T-helper 1 cell treated with Interleukin-12 subunit alpha and Interleukin-12 subunit beta and Interleukin-4 antibody, amounts not matched to agents 30 ng/mL and 1 ng/mL, for 36 hours (primary cell): ENCODE results near the gene IL12RB1. TPM values are rescaled to one million over a fixed set of nuclear protein-coding genes. Genes with fewer than 3 reads are reported as not detected.

Experiments
- intact Hi-C: fragments of 100-400 bp; cut with micrococcal nuclease; formaldehyde crosslinking; loops from one replicate; pipeline ENCODE4 v1.15.1; 2024
- total RNA-seq: library from RNA; stranded (reverse); gene quantifications from 2 replicates; pipeline ENCODE4 v1.2.3, GENCODE V29; 2022

The IL12RB1 gene
- 128 and 131 TPM in 2 replicates for total RNA-seq

DNA sequence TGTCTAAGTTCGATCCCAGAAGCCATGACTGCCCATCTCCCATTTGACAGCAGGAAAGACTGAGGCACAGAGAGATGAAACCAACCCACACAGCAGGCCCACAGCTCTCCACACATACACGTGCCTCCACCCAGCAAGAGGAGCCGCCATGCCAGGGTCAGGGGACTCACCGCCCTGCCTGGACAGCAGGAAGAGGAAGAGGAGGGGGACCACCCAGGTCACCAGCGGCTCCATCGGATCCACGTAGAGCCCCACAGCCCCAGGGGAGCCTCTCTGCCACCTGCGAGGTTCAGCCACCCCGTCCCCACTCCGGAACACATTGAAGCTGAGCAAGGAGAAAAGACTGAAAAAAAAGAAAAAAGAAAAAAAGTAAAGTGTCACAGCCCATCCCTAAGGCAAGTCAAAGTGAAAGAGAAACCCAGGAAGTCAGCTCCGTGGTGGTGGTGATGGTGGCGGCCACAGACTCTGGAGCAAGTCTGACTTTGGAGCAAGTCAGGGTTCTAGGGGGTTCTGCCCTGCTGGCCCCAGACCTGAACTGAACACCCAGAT, at the start of gene IL12RB1:
TSS of gene IL12RB1 (minus strand) at position 345 of the 549 bp plus-strand sequence. CDS start at position 234, 111 bp downstream.
- intact Hi-C loops, result loop anchor here (1.0 to 2.0 kb wide), 3 partner anchors 11 to 66 kb away; partner anchors contain the start of genes MAST3 and PIK3R2

DNA sequence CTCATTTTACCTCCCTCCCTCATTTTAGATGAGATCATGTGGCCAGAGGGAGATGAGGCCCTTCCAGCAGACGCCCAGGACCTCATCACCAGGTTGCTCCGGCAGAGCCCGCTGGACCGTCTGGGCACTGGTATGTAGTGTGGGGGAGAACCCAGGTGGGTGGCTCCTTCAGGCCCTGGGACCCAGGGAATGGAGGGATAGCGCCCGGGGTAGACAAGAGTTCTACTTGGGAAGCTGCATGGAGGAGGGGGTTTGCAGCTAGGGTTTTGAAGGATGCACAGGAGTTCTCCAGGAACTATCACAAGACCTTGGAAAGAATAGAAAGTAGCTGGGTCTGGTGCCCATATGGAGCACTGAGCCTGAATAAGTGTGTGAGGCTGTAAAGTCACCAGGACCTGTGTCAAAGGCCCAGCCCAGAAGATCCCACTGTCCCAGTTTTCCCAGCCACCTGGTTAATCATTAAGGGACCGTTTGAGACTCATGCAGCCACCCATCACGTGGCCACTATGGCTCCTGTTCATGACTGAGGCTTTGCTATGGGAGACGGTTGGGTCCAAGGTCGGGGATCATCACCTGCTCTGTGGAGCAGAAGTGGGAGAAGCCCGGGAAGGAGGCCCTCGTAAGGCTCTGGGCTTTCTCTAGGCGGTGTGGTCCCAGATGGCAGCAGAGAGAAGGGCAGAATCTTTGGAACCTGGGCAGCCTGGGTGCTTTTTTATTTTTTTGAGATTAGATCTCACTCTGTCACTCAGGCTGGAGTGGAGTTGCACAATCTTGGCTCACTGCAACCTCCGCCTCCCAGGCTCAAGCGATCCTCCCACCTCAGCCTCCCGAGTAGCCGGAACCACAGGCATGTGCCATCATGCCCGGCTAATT, 49.2 kb upstream of the IL12RB1 start:
- intact Hi-C loops, result no loop called here

DNA sequence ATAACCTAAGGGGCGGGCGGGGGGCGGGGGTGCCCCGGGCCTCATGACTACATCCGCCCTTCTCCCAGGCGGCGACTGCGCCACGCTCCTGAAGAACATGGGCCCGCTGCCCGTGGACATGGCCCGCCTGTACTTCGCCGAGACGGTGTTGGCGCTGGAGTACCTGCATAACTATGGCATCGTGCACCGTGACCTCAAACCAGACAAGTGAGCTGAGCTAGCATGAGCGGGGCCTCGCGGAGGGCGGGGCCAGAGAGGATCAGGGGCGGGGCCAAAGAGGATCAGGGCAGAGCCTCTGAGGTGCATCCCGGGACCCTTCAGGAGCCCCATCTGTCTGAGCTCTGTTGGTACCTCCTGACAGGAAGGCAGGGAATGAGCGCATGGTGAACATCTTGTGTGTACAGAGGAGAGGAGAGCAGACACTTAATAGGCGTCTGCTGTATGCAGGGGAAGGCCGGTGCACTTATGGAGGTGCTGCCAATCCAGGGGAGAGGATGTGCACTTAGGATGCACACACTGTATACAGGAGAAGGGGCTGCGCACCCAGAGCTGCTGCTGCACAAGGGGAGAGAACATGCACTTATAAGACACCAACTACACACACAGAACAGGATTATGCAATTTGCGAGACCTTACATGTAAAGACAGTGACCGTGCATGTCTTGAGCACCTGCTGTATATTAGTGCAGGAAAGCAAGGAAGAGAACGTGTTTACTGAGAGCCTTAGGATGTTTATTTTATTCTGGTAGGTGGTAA, 45.3 kb upstream of the IL12RB1 start:
- intact Hi-C loops, result no loop called here

DNA sequence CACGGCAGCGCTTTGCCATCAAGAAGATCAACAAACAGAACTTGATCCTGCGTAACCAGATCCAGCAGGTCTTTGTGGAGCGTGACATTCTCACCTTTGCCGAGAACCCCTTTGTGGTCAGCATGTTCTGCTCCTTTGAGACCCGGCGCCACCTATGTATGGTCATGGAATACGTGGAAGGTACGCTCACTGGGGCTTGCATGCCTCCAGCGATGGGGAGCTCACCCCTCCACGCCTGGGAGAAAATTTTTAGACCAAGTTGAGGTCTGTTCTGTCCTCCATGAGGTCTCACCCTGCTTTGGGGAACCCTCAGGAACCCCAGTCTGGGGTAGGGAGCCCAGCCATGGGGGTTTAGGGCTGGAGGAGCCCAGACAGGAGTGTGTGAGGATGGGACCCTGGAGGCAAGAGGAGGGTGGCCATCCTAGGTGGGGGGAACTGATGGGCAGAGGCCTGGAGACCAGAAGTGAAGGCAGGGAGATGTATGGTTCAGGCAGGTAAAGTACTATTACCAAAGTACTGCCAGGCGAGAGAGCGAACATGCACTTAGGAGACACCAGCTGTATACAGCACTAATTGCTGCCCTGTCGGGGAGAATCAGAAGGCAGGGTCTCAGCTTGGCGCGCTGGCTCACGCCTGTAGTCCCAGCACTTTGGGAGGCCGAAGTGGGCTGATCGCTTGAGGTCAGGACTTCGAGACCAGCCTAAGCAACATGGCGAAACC, 43.9 kb upstream of the IL12RB1 start:
- intact Hi-C loops, result no loop called here

DNA sequence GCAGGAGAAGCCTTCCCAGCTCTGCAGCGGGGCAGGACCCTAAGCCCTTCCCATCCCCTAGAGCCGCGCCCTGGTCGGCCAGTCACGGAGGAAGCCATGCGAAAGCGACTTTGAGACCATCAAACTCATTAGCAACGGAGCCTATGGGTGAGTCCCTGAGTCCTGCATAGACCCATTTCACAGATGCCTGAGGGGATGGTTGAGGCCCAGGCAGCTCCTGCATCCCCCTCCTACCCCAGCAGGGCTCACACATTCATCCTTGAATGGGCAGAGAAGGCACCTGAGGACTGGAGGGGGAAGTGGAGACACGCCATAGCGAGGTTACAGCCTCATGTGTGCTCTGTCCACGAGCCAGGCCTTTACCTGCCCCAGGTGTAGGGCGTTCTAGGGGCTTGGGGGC, 42.1 kb upstream of the IL12RB1 start:
- intact Hi-C loops, result no loop called here

DNA sequence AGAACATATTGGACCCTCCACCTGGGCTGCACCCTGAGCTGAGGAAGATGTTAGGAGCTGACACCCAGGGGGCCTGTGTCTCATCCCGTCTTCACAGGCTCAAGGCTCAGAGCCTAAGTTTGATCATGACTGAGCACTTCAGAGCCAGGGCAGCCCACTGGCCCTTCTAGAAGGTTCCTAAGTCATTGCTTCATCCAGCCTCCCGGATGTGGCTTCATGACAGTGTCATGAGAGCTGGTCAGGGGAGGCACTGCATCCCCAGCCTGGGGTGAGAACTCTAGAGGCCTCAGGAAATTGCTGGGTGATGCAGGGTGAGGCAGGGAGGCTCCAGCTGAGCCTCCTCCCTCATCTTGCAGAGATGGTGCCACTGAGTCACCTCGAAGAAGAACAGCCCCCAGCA, 41.3 kb upstream of the IL12RB1 start:
- intact Hi-C loops, result no loop called here

DNA sequence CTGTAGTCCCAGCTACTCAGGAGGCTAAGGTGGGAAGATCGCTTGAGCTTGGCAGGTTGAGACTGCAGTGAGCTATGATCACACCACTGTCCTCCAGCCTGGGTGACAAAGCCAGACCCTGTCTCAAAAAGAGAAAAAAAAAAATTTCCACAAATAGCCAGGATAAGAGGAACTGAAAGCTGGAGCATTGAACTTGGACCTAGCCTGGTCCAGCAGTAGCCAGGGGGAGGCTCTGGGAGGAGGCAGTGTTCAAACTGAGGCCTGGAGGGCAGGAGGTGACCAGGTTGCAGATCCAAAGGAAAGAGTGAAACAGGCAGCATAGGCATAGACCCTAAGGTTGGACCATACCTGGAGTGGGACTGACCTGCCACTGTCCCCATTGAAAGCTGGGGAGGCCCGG, 39.4 kb upstream of the IL12RB1 start:
- intact Hi-C loops, result no loop called here

DNA sequence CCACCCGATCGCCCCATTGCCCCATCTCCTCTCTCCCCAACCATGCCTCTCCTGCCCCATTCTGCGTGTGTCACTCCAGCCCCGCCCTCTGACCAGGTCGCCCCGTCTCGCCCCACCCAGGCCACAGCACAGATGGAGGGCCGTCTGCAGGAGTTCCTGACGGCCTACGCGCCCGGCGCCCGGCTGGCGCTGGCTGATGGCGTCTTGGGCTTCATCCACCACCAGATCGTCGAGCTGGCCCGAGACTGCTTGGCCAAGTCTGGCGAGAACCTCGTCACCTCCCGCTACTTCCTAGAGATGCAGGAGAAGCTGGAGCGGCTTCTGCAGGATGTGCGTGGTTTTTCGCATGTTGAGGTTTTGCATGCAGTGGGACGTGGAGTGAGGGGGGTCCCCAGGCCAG, 37.1 kb upstream of the IL12RB1 start:
- intact Hi-C loops, result no loop called here

DNA sequence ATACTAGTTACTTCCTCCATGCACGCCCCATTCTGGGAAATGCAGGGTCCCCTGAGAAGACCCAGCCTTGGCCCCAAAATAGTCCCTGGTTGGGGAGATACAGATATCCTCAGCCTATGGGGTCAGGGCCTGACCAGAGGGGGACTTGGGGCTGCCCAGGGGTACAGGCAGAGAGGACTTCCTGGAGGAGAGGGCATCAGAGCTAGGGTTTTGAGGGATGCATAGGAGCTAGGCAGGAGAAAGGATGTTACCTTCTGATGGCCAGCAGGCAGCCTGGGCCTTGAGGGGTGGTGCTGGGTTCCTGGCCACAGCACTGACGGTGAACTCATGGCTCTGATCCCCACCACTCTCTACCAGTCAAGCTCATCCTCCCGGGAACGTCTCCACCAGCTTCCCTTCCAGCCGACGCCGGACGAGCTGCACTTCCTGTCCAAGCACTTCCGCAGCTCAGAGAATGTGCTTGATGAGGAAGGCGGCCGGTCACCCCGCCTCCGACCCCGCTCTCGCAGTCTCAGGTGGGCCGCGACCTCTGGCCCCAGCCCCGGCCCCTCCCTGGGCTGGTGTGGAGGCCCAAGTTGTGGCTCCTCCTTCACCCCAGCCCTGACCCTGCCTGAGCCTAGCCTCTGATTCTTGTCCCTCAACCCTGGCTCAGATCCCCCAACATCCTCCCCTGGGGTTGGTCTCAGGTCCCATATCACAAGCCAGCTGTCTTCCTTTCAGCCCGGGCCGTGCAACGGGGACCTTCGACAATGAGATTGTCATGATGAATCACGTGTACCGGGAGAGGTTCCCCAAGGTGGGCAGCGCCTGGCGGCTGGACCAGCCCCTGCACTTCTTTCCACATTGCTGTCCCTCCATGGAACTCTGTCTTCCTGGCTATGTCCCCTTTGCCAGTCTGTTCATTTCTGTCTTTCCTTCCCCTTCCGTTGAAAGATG, 36.4 kb upstream of the IL12RB1 start:
- intact Hi-C loops, result no loop called here

DNA sequence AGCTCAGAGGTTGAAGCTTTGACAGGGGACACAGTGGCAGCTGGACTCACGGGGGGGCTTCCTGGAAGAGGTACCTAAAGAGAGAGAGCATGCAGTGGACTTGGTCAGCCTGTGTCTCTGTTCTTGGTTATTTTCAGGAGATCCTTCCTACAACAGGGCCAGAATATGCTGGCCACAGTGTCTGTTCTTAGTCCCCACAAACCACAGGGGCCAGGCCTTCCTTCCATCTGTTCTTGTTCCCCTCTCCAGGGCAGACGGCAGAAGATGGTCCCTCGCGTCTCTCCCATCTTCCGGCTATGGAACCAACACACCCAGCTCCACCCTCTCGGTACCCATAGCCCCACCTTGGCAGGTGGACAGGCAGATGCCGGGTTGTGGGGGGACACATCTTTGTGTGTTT, 35.7 kb upstream of the IL12RB1 start:
- intact Hi-C loops, result no loop called here

DNA sequence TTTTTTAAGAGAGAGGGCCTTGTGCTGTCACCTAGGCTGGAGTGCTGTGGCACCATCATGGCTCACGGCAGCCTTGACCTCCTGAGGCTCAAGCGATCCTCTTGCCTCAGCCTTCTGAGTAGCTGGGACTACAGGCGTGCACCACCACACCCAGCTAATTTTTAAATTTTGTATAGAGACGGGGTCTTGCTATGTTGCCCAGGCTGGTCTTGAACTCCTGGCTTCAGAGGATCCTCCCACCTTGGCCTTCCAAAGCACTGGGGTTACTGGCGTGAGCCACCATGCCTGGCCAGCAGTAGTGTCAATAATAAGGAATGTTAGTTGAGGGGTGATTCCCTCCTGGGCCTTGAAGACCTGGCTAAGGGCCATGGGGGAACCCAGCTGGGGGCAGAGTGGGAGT, 34.4 kb upstream of the IL12RB1 start:
- intact Hi-C loops, result no loop called here

DNA sequence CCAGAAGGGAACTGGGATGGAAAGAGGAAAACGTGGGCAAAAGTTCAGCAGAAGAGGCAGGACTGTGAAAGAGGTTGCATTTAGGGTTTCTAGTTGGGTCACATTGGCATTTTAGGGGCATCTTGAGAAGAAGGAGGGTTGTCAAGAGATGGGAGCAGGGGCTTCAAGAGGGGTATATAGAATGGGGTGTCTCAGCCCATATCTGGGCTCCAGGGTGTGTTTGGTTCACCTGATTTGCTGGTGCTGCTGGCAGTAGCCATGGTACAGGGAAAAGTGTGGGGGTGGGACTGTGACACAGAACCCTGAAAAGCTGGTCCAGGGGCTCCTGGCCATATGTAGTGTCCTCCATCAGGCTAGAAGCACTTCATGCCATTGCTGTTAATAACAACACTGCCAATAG, 33.4 kb upstream of the IL12RB1 start:
- intact Hi-C loops, result no loop called here

DNA sequence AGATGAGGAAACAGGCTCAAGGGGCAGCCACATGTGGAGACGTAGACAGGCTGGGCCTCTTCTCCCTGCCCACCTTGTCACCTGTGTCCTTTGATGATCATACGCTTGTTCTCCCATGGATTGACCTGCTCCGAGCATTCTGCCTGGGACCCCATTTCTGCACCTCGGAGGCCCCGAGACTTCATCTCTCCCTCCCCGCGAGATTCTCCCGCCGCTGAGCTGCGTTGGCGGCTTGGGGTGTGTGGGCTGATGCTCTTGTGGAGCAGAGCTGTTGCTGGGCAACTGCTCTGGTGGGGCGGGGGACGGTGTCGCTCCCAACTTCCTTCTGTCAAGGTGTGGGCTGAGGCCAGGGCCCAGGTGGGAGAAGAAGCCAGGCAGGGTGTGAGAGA, 33.0 kb upstream of the IL12RB1 start:
- intact Hi-C loops, result loop anchor here (1.0 to 2.0 kb wide), 4 partner anchors 22 to 119 kb away; partner anchors contain the start of genes MAST3 and RAB3A

DNA sequence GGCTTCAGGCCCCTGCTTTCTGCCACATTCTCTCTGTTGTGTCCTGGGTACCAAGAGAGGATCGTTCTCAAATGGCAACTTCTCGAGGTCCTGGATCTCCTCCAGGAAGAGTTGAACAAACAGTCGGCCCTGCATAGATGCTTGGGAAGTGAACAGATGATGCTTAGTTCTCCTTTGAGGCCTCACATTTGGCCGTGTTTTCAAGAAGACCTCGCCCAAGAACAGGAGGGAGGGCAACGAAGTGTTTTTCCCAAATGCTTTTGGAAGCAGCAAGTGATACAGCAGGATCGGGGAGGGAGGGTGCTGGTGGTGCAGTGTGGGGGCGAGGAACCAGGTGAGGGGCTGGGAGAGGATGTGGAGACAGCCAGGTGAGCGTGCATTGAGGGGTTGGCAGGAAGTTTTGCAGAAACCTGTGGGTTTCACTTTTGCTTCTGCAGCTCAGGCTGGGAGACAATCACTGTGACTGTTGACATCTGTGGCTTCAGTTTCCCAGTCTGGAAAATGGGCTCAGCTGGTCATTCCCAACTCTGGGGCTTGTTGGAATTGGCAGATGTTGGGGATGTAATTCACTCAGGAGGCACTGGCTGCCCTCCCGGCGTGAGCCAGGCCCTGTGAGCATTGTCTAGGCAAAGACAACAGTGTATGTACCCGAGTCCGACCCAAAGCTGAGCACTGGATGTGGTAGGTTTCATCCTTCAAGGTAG, 32.4 kb upstream of the IL12RB1 start:
- intact Hi-C loops, result loop anchor here (1.0 to 2.0 kb wide), 4 partner anchors 22 to 118 kb away; partner anchors contain the start of genes MAST3 and RAB3A

DNA sequence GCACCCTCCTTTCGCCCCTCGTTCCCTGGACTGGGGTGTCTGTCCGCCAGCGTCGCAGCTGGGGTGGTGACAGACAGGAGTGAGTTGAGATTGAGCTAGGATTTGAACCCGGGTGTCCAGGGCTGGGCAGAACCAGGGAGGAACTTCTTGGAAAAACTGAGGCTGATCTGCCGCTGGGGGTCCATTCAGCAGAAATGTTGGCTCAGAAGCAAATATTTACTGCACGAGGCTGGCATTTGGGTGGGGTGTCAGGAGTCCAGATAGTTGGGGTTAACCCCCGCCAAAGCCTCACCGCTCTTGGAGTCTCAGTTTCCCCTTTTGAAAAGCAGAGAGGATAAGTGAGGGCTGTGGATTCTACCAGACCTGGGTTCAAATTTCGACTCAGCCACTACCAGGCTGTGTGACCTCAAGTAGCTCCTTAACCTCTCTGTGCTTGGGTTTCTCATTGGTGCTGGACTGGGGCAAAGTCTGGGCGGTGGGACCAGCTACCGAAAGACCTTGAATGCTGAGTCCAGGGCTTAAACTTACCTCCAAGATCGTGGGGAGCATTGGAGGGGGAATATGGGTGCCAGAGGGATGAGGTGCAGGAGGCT, 31.8 kb upstream of the IL12RB1 start:
- intact Hi-C loops, result loop anchor here (1.0 to 2.0 kb wide), 5 partner anchors 21 to 118 kb away; partner anchors contain the start of genes MAST3 and RAB3A

DNA sequence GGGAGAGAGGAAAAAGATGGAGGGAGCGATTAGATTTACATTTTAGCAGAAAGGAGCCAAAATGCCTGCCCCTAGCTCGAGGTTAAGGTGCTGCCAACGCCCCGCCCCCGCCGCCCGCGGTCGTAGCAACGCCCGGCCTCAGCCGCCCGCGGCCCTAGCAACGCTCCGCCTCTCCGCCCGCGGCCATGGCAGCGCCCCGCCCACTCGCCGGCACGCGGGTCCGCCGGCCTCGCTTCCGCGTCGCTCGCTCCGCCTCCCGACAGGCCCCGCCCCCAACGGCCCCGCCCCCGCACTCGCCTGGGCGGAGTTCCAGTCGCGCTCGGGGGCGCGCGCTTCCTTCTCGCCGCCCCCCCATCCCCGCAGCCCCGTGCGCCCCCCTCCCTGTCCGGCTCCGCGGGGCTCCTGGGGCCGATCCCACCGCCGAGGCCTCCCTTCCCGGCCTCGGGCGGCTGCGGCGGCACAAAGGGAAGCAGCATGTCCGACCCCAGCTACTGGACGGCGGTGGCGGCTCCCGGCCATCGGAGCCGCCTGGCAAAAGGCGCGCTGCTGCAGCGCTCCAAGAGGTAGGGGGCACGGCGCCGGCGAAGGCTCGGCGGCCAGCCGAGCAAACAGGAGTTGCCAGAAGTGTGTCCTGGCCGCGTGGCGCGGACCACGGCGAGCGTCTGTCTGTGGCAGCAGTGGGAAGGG, 31.1 kb upstream of the IL12RB1 start:
- intact Hi-C loops, result loop anchor here (1.0 to 2.0 kb wide), 4 partner anchors 27 to 117 kb away; partner anchors contain the start of gene MPV17L2

DNA sequence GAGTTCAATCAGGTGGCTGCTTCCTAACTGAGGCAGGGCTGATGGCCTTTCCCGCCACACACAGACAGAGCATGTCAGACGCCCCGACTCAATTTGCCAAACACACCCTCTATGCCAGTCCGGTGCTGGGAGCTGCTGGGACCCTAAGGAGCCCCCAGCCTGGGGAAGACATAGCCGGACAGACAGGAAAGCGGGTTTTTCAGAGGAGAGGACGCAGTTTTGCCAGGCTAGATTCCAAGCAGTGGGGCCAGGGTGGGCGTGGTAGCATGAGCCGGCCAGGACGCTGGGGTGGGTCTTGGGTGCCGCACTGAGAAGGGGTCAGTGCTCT, 30.6 kb upstream of the IL12RB1 start:
- intact Hi-C loops, result loop anchor here (1.0 kb wide), 2 partner anchors 76 to 110 kb away; partner anchors contain the start of gene MPV17L2

DNA sequence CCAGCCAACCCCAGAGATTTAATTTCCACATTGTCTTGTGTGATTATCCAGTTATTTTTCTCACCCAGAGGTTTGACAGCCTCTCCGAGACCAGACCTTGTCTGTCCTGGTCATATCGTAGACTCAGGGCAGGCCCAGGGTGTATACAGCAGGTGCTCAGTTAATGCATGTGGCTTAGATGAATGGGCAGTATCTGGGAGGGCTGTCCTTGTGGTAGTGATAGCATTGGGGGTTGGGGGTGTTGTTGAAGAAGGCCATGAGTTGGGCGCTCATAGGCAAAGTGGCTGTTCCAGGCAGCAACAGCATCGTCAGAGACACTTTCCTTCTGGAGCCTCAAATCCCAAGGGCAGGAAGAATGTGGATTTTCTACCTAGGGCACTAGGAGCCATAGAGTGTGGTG, 27.7 kb upstream of the IL12RB1 start:
- intact Hi-C loops, result no loop called here
